ENCODE measurements around the gene KCNN3. TPM values are rescaled to one million over a fixed set of nuclear protein-coding genes. Genes with fewer than 3 reads are reported as not detected.

The KCNN3 gene
- total and polyA plus RNA-seq, 2 of the 13 experiments (the other 11 are each of a cell fraction or from before 2014, with no cell fraction given) = not detected

- TF ChIP-seq ZNF800 (CRISPR knock-in tag; IDR thresholded peaks at IDR 0.05) (peak; percentile 85), ZNF749 (CRISPR knock-in tag; IDR thresholded peaks at IDR 0.05; ENCODE audit: borderline replicate concordance) (no peak), ZC3H4 (CRISPR knock-in tag; IDR thresholded peaks at IDR 0.05; ENCODE audit: borderline replicate concordance) (no peak), SALL2 (CRISPR knock-in tag; IDR thresholded peaks at IDR 0.05) (0 out of 2 replicates have a peak, but pooled peaks have one; percentile 44), ZNF710 (CRISPR knock-in tag; IDR thresholded peaks at IDR 0.05; ENCODE audit: borderline replicate concordance) (peak; percentile 77; the same call in 1 of the 2 replicates), ZBTB14 (CRISPR knock-in tag; IDR thresholded peaks at IDR 0.05) (peak; percentile 70), ZNF501 (CRISPR knock-in tag; IDR thresholded peaks at IDR 0.05) (no peak), ATF7 (IDR thresholded peaks at IDR 0.05) (no peak), ATF7 (CRISPR knock-in tag; IDR thresholded peaks at IDR 0.05) (no peak), NR2F2 (IDR thresholded peaks at IDR 0.05; ENCODE audit: borderline replicate concordance, low read depth) (no peak), ZNF616 (CRISPR knock-in tag; IDR thresholded peaks at IDR 0.05; ENCODE audit: low read depth) (no peak), HOXD1 (CRISPR knock-in tag; IDR thresholded peaks at IDR 0.05) (no peak), NFE2L2 (IDR thresholded peaks at IDR 0.05; ENCODE audit: low read length) (no peak), ZNF24 (IDR thresholded peaks at IDR 0.05) (no peak), LRRFIP1 (CRISPR knock-in tag; conservative IDR thresholded peaks at IDR 0.05) (no peak), ZNF414 (CRISPR knock-in tag; IDR thresholded peaks at IDR 0.05) (no peak), SP1 (IDR thresholded peaks at IDR 0.05) (no peak), SP1 (CRISPR knock-in tag; IDR thresholded peaks at IDR 0.05) (no peak), ZNF451 (CRISPR knock-in tag; IDR thresholded peaks at IDR 0.05) (no peak), TIGD3 (CRISPR knock-in tag; IDR thresholded peaks at IDR 0.05; ENCODE audit: borderline replicate concordance) (no peak), GATA4 (IDR thresholded peaks at IDR 0.05; ENCODE audit: borderline replicate concordance, low read depth) (no peak)
Measured at GRCh38 chr1:154760469-154760933, 109.6 kb downstream of the KCNN3 start (continued).

All from HepG2 (cell line).